ENCODE results near the gene MYBBP1A. TPM values are rescaled to one million over a fixed set of nuclear protein-coding genes. Genes with fewer than 3 reads are reported as not detected.

MYBBP1A gene
- total RNA-seq, 2 experiments from 2014 or later, result 97.7 to 144 TPM

DNA sequence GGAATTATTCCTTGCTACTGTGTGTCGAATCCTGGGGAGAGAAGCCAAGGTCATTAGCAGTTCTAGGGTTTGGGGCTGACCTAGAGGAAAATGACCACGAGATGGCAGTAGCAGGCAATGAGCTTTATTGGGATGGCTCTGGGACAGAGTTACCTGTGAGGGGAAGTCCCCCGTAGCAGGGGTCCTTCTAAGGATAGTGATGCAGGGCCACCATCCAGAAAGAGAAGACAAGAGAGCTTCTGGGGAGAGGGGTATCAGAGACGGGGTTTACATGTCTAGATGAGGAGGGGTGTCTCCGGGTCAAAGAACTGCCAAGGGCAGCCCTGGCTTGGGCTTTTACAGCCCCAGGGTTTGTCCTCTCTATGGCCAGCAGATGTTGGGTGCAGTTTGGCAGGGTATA is 11.6 kb upstream of the MYBBP1A start:
- H3K4me1 Mint-ChIP-seq, result peaks cover 33% of the 10 kb centered on the region
- ATAC-seq, result peak; percentile 38
- peaks cover 2% of the 10 kb centered on the region for H3K9me3 Mint-ChIP-seq (ENCODE audit: low read depth)
- H3K36me3 Mint-ChIP-seq (ENCODE audit: low read depth), result no peaks in the 10 kb centered on the region
- peak; percentile 73 for DNase-seq
- peaks cover 6% of the 10 kb centered on the region for H3K27me3 Mint-ChIP-seq
- ChIA-PET CTCF (interaction anchor here (0.6 to 3.3 kb wide), 40 partner anchors 9 to 384 kb away, joined by 3 to 78 read pairs (median 3); partner anchors contain the start of genes C17orf107, CHRNE, GLTPD2 and MYBBP1A), POLR2A (interaction anchor here (0.6 kb wide), 1 partner anchor 204 kb away, joined by 4 read pairs; no protein-coding TSS in a partner anchor)
- intact Hi-C loops (cut with DNase I, micrococcal nuclease), result loop anchor here (1.0 to 10.0 kb wide), 6 partner anchors 60 to 336 kb away; partner anchors contain the start of genes C17orf114 (in 1 of the 2), CHRNE (in 1 of the 2) and PLD2 (in 1 of the 2)
- H3K4me3 Mint-ChIP-seq, result no peak overlapping the region
- H3K27ac Mint-ChIP-seq, result no peak overlapping the region

DNA sequence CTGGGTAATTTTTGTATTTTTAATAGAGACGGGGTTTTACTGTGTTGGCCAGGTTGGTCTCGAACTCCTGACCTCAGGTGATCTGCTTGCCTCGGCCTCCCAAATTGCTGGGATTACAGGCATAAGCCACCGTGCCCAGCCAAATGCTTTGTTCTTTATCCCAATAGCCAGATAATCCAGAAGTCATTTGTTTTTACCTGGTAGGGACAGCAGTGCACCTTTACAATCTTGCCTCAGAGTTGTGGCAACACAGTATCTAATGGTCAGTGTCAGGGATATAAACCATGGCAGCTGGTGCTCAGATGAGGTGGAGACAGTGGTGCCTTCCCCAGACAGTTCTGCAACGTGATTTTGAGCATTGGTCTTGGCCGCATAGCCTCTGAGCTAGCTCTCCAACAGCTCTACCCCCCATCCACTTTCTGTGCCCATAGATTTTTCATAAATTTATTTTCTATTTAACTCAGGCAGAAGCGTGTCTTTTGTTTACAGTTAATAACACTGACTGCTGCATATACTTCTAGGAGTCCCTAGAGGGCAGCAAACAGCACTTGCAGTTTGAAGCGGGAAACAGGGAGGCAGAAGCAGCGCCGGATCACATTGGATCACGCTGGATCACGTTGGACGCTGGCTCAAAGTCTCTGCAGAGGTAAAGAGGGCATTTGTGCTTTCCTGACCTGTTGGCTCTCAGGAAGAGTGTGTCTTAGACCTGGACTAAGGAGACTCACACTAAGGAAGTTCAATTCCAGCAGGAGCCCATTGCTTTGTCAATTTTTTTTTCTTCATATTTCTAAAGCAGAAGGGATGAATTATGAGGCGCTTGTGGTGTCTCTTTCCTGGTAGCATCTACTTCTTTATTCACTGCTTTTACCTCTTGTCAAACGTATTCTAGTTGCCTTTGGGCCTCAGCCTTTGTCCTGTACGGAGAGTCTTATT is 10.3 kb upstream of the MYBBP1A start:
- DNase-seq (peak; percentile 78), ATAC-seq (peak; percentile 69)
- no peak overlapping the region for H3K27ac Mint-ChIP-seq
- POLR2A ChIA-PET, result interaction anchor here (0.6 kb wide), 1 partner anchor 15 kb away, joined by 5 read pairs; no protein-coding TSS in a partner anchor
- CTCF ChIA-PET, result interaction anchor here (0.5 to 3.3 kb wide), 12 partner anchors 8 to 1076 kb away, joined by 3 to 78 read pairs (median 4); partner anchors contain the start of genes C17orf107 and MYBBP1A
- intact Hi-C loops (cut with DNase I, micrococcal nuclease), result loop anchor here (1.0 to 10.0 kb wide), 8 partner anchors 61 to 337 kb away; partner anchors contain the start of genes C17orf114 (in 1 of the 2), CHRNE (in 1 of the 2) and PLD2 (in 1 of the 2)
- no peaks in the 10 kb centered on the region for H3K36me3 Mint-ChIP-seq (ENCODE audit: low read depth)
- H3K4me1 Mint-ChIP-seq, result peaks cover 38% of the 10 kb centered on the region
- peaks cover 2% of the 10 kb centered on the region for H3K27me3 Mint-ChIP-seq
- no peak overlapping the region for H3K4me3 Mint-ChIP-seq
- peaks cover 2% of the 10 kb centered on the region for H3K9me3 Mint-ChIP-seq (ENCODE audit: low read depth)

GRCh38 chr17:4562015-4562969 is 7.1 kb upstream of the MYBBP1A start:
- Mint-ChIP-seq H3K36me3 (ENCODE audit: low read depth) (no peaks in the 10 kb centered on the region), H3K27ac (peak overlapping the region; percentile 70), H3K4me1 (peaks cover 38% of the 10 kb centered on the region), H3K9me3 (ENCODE audit: low read depth) (peaks cover 2% of the 10 kb centered on the region), H3K27me3 (no peaks in the 10 kb centered on the region), H3K4me3 (no peak overlapping the region)
- ATAC-seq, result peak; percentile 8
- DNase-seq, result no peak
- ChIA-PET POLR2A (interaction anchor here (0.7 kb wide), 1 partner anchor 11 kb away, joined by 3 read pairs; no protein-coding TSS in a partner anchor), CTCF (interaction anchor here (0.5 to 2.7 kb wide), 6 partner anchors 9 to 364 kb away, joined by 3 to 12 read pairs (median 4); no protein-coding TSS in a partner anchor)
- intact Hi-C loops (cut with DNase I, micrococcal nuclease), result loop anchor here (2.0 to 10.0 kb wide), 4 partner anchors 243 to 417 kb away; partner anchors contain the start of genes C17orf114 (in 1 of the 2), MINK1 (in 1 of the 2), PLD2 (in 1 of the 2) and RNF167 (in 1 of the 2)

- intact Hi-C loops (cut with DNase I, micrococcal nuclease), result loop anchor here (5.0 to 10.0 kb wide), 2 partner anchors 244 to 381 kb away; partner anchors contain the start of genes C17orf114 (in 1 of the 2), PLD2 (in 1 of the 2), RNF167 (in 1 of the 2) and SLC25A11 (in 1 of the 2)
Measured at GRCh38 chr17:4560837-4561256, 5.7 kb upstream of the MYBBP1A start.

DNA sequence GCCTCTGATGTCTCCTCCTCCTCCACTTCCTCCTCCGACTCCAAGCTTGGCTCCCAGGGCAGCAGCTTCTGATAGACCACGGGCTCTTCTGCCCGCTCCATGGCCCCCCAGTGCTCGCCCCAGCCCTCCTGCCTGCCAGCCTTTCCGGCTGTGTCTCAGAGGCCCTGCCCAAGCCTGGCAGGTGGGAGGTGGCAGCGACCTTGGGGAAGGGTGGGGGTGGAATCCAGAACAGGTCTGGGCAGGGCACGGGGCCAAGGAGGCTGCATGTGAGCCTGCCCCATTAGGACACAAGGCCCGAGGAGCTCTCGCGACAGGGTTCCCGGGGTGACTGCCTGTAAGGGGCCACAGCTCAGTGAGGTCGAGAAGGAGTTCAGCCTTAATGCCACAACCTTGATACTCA is 5.2 kb upstream of the MYBBP1A start, which contains the start of gene GGT6:
Gene GGT6 (minus strand): TSS at position 157 of the 400 bp plus-strand sequence. CDS start 56 bp downstream, at position 101.
- H3K36me3 Mint-ChIP-seq (ENCODE audit: low read depth), result no peaks in the 10 kb centered on the region
- peak within 1 kb of the TSS; percentile 5 for H3K27ac Mint-ChIP-seq
- DNase-seq (no peak), ATAC-seq (no peak)
- H3K9me3 Mint-ChIP-seq (ENCODE audit: low read depth), result peaks cover 2% of the 10 kb centered on the region
- CTCF ChIA-PET, result no interaction called here
- no peak within 1 kb of the TSS for H3K4me3 Mint-ChIP-seq
- POLR2A ChIA-PET, result no interaction called here
- peaks cover 39% of the 10 kb centered on the region for H3K4me1 Mint-ChIP-seq
- H3K27me3 Mint-ChIP-seq, result no peaks in the 10 kb centered on the region
- intact Hi-C loops (cut with DNase I, micrococcal nuclease), result loop anchor here (5.0 to 10.0 kb wide), 2 partner anchors 244 to 382 kb away; partner anchors contain the start of genes C17orf114 (in 1 of the 2), PLD2 (in 1 of the 2), RNF167 (in 1 of the 2) and SLC25A11 (in 1 of the 2)

More at GRCh38 chr17:4560837-4561256, 5.7 kb upstream of the MYBBP1A start:
- POLR2A ChIA-PET, result no interaction called here
- H3K27me3 Mint-ChIP-seq, result no peaks in the 10 kb centered on the region
- CTCF ChIA-PET, result no interaction called here
- ATAC-seq (no peak), DNase-seq (no peak)
- H3K9me3 Mint-ChIP-seq (ENCODE audit: low read depth), result peaks cover 2% of the 10 kb centered on the region
- no peak overlapping the region for H3K4me3 Mint-ChIP-seq
- H3K27ac Mint-ChIP-seq, result peak overlapping the region; percentile 5
- H3K4me1 Mint-ChIP-seq, result peaks cover 39% of the 10 kb centered on the region
- no peaks in the 10 kb centered on the region for H3K36me3 Mint-ChIP-seq (ENCODE audit: low read depth)

DNA sequence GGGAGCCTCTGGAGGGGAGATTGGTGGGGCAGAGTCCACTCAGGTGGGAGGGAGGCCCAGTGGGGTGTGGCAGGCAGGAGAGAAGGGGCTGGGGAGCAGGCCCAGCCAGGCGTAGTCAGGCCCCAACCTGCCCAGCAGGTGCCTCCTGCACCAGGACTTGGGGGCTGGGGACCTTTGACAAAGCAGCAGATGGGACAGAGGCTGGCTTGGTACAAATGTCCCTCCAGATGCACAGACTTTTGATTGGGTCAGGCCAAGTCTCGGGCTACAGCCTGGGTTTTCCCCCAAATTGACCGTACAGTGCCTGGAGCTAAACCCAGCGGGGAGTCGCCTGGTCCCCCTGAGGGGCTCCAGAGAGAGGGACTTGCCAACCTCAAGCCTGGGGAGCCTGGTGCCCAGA is 4.8 kb upstream of the MYBBP1A start:
- ATAC-seq (no peak), DNase-seq (no peak)
- peaks cover 36% of the 10 kb centered on the region for H3K4me1 Mint-ChIP-seq
- H3K36me3 Mint-ChIP-seq (ENCODE audit: low read depth), result peaks cover 3% of the 10 kb centered on the region
- intact Hi-C loops (cut with DNase I, micrococcal nuclease), result loop anchor here (5.0 to 10.0 kb wide), 4 partner anchors 193 to 382 kb away; partner anchors contain the start of genes ANKFY1 (in 1 of the 2), C17orf114 (in 1 of the 2), PLD2 (in 1 of the 2) and RNF167 (in 1 of the 2)
- no peaks in the 10 kb centered on the region for H3K27me3 Mint-ChIP-seq
- POLR2A ChIA-PET, result interaction anchor here (0.6 kb wide), 1 partner anchor 230 kb away, joined by 3 read pairs; no protein-coding TSS in a partner anchor
- H3K4me3 Mint-ChIP-seq, result no peak overlapping the region
- no peak overlapping the region for H3K27ac Mint-ChIP-seq
- peaks cover 2% of the 10 kb centered on the region for H3K9me3 Mint-ChIP-seq (ENCODE audit: low read depth)
- CTCF ChIA-PET, result no interaction called here

- Mint-ChIP-seq H3K27me3 (no peaks in the 10 kb centered on the region), H3K9me3 (ENCODE audit: low read depth) (peaks cover 2% of the 10 kb centered on the region), H3K4me1 (peaks cover 38% of the 10 kb centered on the region), H3K27ac (no peak overlapping the region), H3K4me3 (no peak overlapping the region), H3K36me3 (ENCODE audit: low read depth) (peaks cover 8% of the 10 kb centered on the region)
- DNase-seq, result no peak
- intact Hi-C loops (cut with DNase I, micrococcal nuclease), result loop anchor here in 1 of 2 experiments (5.0 kb wide), 2 partner anchors 192 to 297 kb away; partner anchors contain the start of genes ANKFY1 and UBE2G1
- CTCF ChIA-PET, result interaction anchor here (1.0 kb wide), 1 partner anchor 66 kb away, joined by 4 read pairs; no protein-coding TSS in a partner anchor
- ATAC-seq, result no peak
- POLR2A ChIA-PET, result interaction anchor here (0.6 kb wide), 1 partner anchor 231 kb away, joined by 3 read pairs; no protein-coding TSS in a partner anchor
Measured at GRCh38 chr17:4559139-4559791, 4.1 kb upstream of the MYBBP1A start.

GRCh38 chr17:4558347-4558971 is 3.3 kb upstream of the MYBBP1A start:
- Mint-ChIP-seq H3K36me3 (ENCODE audit: low read depth) (peaks cover 16% of the 10 kb centered on the region), H3K27ac (no peak overlapping the region), H3K27me3 (no peaks in the 10 kb centered on the region), H3K4me3 (no peak overlapping the region), H3K9me3 (ENCODE audit: low read depth) (no peaks in the 10 kb centered on the region), H3K4me1 (peaks cover 40% of the 10 kb centered on the region)
- CTCF ChIA-PET, result interaction anchor here (1.0 kb wide), 1 partner anchor 67 kb away, joined by 4 read pairs; no protein-coding TSS in a partner anchor
- DNase-seq, result no peak
- ATAC-seq, result no peak
- POLR2A ChIA-PET, result no interaction called here
- intact Hi-C loops (cut with DNase I, micrococcal nuclease), result loop anchor here in 1 of 2 experiments (5.0 kb wide), 2 partner anchors 191 to 296 kb away; partner anchors contain the start of genes ANKFY1 and UBE2G1

- ATAC-seq (no peak), DNase-seq (no peak)
- Mint-ChIP-seq H3K4me1 (peaks cover 34% of the 10 kb centered on the region), H3K4me3 (no peak overlapping the region), H3K27ac (no peak overlapping the region), H3K36me3 (ENCODE audit: low read depth) (peaks cover 17% of the 10 kb centered on the region), H3K27me3 (no peaks in the 10 kb centered on the region), H3K9me3 (ENCODE audit: low read depth) (no peaks in the 10 kb centered on the region)
- ChIA-PET CTCF (interaction anchor here (0.6 to 1.3 kb wide), 4 partner anchors 9 to 61 kb away, joined by 3 to 7 read pairs (median 4); no protein-coding TSS in a partner anchor), POLR2A (no interaction called here)
- intact Hi-C loops (cut with DNase I, micrococcal nuclease), result loop anchor here in 1 of 2 experiments (5.0 kb wide), 2 partner anchors 190 to 295 kb away; partner anchors contain the start of genes ANKFY1 and UBE2G1
Measured at GRCh38 chr17:4557626-4558346, 2.6 kb upstream of the MYBBP1A start.

Measured in activated CD4-positive, alpha-beta T cell treated with anti-CD3 and anti-CD28 coated beads for 36 hours (primary cell).